HG03442 (cell line): ENCODE data around the gene ITGB1.
"Not testable (repeated sequence)": the region's sequence is repeated elsewhere in the genome, so short reads cannot be mapped to it uniquely, and the experiment has no call there.

Experiments used
- ATAC-seq: cut with Tn5 transposase; IDR thresholded peaks from one replicate; pipeline ENCODE4 v1.9.1; 2021; ENCODE audit warnings: mild to moderate bottlenecking, moderate library complexity; ENCODE audit not compliant: unreplicated experiment

ITGB1 gene

DNA sequence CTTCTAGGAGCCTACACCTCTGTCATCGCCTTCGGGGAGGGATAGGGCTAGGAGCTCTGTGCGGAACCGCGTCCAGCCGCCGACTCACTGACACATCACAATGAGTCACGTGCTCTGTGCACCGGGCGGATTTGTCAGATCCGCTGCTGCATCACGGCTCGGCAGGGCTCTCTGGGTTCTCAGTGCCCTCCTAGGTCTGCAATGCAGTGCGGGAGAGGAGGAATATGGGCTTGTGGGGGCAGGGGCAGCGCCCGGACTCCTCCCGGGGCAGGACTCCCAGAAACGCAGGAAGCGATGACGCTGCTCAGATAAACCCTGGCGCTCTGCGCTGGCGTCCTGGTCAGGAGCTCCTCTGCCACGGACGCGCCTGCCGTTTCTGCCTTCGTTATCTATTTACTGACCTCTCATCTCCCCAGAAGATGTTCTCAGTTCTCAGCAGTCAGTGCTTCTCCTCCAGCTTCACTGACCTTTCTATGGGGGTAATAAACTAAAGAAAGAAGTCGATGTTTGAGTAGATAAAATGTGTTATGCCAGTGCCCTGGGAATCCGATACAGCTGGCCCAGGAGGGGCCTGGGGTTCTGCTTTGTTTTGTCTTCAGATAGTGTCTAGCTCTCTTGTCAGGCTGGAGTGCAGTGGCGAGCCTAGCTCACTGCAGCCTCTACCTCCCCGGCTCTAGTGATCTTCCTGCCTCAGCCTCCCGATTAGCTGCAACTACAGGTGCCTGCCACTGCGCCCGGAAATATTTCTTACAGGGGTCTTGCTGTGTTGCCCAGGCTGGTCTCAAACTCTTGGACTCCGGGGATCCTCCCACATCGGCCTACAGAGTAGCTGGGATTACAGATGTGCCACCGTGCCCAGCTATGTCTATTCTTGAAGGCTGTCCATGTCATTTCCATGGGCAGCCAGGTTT, 22.8 kb upstream of the ITGB1 start:
- ATAC-seq = peak; percentile 97

DNA sequence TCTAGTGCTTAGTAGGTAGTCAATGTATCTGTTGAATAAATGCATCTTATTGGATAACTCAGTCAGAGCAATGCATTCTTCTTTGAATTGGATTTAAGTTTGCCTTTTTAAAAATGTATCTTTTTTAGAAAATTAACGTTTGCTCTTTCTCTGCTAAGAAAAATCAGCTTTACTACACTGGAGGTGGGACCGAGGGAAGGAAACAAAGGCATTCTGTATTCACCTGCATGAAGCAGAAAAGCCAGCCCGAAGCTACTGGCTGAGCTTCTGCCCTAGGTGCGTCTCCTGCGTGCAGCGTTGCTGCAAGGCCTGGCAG, 22.2 kb upstream of the ITGB1 start:
- ATAC-seq = no peak

DNA sequence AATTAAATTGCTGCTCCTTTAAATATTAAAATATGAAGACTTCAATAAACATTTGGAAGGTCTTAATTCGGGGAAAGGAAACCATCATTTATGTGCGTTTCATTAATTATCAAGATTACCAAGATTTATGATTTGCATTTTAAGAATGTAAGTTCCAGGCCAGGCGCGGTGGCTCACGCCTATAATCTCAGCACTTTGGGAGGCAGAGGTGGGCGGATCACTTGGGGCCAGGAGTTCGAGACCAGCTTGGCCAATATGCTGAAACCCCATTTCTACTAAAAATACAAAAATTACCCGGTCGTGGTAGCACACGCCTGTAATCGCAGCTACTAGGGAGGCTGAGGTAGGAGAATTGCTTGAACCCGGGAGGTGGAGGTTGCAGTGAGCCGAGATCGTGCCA, 21.7 kb upstream of the ITGB1 start:
- ATAC-seq = not testable (repeated sequence)

DNA sequence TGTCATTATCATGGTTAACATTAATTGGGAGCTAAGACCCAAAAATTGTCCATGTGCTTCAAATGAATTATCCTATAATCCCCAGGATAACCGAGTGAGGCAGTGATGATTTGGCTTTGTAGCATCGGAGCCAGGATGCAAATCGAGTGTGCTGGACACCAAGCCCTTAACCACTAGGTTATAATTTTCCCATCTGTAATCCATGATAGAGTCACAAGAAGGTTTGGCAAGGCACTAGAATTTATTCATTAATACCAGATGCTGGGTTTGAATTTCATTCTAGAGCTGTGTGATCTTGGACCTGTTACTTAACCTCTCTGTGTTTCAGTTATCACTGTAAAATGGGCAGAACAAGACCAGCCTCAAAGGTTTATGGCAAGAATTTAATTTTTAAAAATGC, 21.0 kb upstream of the ITGB1 start:
- no peak for ATAC-seq

DNA sequence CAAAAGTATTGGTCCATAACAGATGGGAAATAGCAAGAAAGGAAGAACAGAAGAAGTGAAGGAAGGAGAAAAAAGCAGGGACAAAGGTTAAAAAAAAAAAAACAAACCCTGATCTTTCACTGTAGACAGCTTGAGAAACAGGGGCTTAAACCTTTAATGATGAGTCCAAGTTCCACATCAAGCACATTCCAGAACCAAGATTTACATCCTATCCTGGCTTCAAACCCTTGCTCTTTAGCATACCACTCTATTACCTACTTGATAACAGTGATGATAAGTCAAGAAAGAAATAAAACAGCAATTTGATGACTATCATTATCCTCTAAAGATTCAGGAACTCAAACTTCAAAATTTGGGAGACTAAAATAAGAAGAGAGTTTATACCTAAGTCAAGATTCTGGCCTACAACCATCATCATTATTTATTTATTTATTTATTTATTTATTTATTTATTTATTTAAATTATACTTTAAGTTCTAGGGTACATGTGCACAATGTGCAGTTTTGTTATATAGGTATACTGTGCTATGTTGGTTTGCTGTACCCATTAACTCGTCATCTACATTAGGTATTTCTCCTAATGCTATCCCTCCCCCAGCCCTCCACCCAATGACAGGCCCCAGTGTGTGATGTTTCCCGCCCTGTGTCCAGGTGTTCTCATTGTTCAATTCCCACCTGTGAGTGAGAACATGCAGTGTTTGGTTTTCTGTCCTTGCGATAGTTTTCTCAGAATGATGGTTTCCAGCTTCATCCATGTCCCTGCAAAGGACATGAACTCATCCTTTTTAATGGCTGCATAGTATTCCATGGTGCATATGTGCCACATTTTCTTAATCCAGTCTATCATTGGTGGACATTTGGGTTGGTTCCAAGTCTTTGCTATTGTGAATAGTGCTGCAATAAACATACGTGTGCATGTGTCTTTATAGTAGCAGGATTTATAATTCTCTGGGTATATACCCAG, 20.1 kb upstream of the ITGB1 start:
- not testable (repeated sequence) for ATAC-seq

DNA sequence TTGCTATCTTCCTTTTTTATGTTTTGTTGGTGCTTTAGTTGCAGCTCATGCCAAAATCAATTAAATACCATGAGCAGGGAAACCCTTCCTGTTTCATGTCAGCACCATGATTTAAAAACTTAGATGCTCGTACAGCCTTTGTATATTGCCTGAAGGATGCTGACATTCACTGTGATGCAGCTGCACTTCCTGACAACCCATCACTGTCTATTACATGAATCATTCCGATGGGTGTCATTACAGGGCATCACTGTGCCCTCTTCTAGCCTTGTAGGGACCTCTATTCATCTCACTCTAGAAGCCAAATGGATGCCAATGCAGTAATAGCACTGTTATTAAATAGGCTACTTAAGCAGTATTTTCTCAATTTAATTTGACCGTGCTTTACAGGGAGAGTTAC, 18.3 kb upstream of the ITGB1 start:
- no peak for ATAC-seq

DNA sequence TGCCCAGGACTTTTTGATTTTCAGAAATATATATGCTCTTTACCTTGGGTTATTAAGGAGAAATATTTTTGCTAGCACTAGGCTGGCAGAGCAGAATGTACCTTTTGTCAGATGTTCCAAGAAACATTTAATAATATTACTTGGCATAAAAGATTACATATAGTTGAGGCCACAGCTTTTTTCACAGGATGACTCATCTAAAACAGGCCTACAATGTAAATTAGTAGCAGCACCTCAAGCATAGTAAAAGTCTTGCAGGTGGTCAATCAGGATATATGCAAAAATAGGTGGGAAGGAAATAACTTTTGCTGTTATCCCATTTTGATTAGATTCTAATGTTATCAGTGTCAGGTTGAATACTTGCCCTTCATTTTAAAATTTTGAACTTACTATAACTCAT, 14.9 kb upstream of the ITGB1 start:
- ATAC-seq = no peak

DNA sequence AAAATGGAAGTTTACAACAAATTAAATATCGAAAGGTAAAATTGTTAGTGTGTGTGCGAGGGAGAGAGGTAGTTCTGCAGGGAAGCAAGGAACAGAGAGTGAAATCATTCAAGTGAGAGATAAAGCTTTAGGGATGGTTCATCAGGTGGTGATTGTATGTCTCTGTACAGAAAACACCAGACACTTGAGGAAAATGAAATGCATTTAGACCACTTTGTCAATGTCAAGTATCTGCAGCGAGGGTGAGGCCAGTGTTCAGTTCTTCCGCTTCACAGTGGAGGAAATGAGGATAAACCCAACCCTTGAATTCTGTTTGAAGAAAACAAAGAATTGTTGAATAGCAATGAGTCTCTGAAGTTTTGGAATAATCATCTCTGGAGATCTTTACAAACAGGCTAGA, 14.4 kb upstream of the ITGB1 start:
- no peak for ATAC-seq

DNA sequence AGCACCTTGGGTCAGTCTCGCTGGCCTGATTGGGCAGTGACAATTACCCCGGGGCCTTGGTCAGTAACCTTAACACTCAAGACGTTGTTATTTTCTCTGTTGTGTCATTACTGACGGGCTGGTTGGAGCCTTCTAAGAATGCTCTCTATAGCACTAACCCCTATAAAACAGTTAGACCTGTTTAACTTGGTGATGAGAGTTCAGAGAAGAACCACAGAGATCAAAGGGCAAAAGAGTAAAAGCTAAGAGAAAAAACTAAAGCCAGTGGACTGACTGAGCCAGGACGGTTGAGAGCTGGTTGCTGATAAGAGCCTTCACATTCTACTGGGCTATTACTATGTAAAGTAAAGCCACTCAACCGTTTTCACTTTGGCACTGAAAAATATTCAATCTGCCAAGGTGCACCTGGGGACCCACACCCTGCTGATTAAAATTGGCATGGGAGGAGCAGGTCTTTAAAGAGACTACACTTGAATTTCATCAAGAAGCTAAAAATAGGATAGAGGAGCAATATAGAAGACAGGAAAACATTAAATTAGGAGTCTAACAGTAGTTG, 13.6 kb upstream of the ITGB1 start:
- no peak for ATAC-seq

DNA sequence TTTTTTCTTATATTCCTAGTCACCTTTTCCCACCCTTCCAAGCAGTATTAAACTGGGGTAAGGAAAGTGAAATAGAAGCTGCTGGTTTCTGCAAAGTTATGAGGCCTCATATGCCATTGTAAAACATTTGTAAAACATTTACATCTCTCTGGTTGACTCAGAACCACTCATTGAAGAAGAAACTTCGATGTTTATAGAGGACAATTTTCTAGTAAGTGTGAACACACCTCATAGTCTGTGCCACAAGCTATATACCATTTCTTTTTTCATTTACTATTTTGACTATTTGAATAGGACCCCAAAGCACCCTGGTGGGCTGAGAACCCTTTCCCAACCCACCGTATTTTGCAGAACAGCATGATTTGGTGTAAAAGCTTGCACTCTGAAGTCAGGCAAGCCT, 12.9 kb upstream of the ITGB1 start:
- peak; percentile 83 for ATAC-seq

DNA sequence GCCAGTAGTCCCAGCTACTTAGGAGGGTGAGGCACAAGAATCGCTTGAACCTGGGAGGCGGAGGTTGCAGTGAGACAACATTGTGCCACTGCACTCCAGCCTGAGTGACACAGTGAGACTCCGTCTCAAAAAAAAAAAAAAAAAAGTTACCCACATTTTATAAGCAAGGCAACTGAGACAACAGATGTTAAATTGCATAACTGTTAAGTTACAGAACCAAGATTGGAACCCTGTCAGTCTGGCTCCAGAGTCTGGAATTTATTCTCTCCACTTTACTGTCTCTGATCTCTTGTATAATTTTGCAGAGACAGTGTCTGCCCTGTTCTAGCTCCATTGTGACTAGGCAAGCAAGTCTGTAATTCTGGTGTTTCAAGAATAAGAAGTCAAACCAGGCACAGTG, 6.2 kb upstream of the ITGB1 start:
- ATAC-seq = no peak

DNA sequence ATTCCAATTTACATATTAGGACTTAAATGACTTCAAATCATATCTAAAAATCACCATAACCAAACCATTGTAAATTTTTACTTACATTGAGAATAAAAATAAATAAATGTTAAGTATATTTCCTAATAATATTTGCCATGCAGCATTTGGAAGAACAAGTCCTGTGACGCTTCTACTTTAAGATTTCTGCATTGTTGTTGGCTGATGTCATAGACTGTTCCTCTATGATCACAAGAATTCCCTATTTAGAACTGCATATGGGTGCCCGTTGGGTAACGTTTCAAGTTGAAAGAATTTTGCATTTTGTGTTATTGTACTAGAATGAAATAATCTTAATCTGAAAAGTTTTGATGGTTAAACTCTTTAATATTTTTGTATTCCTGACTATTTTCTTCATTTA, 5.1 kb upstream of the ITGB1 start:
- no peak for ATAC-seq

DNA sequence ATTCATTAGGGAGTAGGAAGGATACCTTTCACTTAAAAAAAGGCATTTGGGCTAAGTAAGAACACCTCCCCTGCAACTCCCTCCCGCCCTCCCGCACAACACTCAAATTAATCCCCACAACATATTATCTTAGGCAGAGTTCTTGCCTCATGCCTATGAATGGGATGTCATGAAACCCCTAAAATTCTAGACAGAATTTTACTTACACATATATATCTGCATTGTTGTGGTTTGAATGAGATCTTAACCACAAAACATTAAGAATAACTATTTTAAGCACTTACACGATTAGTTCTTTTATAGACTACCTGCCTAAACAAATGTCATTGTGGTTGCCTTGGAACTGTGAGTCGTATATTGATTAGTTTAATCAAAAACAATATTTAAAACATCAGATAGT, 4.5 kb upstream of the ITGB1 start:
- no peak for ATAC-seq

DNA sequence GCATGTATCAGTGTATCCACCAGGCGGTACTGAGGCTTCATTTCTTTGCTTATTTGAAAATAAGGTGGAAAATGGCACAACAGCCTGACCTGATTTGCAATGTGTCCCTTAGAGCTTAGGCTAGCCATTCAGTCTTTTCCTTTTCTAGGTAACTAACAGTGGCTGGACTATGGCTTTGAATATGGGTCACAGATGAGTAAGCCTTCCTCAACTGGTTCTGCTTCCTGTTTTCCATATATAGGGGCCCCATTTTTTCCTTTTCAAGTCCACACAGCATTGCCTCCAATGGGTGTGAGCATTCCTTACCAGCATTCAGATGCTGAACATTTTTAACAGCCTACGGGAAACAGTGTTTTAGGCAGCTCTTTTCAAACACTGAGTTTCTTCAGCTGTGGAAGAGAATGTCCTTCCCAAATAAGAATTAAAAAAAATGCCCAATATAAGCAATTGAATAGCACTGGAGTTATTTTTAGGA, 3.9 kb upstream of the ITGB1 start:
- ATAC-seq = no peak

DNA sequence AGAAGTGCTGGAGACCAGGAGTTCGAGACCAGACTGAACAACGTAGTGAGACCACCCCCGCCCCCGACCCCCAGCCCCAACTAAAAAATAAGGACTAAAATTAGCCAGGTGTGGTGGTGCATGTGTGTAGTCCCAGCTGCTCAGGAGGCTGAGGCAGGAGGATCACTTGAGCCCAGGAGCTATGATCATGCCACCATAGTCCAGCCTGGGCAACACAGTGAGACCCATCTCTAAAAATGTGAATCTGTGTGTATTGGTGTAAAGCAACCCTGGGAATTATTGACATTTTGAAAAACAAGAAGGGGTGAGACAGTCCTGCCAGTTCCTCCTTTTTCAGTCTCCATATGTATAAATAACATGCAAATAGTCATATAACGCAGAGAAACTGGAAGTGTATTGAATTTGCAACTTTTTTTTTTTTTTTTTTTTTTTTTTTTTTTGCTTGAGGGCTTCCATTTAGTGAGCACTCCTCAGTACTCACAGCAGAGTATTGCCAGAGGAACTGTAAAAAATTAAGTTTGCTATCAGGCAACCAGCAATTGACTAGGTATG, 3.4 kb upstream of the ITGB1 start:
- ATAC-seq = no peak

DNA sequence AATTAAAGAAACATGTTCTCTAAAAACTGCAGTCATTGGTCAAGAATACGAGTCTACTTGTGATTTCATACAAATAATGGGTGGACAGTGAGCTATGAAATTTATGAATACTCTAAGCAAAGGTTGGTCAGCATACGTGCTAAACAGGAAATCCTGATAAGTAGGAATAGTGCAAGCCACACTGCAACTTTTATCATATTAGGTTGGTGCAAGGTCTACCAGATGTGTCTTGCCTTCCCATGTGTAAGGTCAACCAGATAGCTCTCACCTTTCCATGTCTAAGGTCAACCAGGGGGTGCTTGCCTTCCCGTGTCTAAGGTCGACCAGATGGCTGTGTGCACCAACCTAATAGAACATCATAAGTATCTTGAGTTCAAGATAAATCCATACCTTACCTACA, 2.0 kb upstream of the ITGB1 start:
- ATAC-seq = no peak

DNA sequence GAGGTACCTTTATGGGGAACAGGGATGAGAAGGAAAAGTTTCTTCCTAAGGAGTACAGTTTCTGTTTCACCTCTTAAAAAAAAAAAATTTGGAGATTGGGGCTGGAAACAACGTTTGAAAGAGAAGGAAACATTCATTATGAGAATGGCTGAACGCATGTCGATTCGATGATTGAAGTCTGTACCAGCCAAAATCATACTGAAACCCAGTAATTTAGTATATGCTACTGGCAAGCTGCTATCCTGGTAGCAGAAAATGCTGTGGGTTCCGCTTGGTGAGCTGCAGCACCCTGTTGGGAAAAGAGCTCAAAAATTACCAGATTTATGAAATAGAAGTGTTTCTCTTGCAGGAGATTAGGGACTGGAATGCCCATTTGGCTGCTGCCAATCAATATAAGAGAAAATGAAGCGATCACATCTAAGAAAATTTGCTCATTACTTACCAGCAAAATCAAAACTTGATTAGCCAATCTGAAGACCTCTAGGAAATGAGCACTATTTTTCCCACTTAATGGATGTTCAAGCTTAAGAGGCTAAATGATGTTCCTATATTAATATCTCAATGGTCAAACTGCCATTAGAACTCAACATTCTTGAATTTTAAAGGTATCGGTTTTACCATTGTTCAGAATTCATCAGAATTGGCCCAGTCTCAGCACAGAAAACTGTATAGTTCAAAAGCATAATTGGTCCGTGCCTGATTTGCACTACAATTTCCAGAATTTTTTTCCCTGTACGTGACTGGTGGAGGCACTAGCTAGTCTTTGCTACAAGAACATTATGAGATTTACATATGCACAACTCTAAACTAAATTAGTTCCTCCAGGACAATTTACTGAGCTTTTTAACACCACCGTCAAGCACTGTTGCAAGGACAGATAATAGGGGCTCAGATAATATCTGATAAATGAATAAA, 1.2 kb upstream of the ITGB1 start:
- ATAC-seq = peak; percentile 33

DNA sequence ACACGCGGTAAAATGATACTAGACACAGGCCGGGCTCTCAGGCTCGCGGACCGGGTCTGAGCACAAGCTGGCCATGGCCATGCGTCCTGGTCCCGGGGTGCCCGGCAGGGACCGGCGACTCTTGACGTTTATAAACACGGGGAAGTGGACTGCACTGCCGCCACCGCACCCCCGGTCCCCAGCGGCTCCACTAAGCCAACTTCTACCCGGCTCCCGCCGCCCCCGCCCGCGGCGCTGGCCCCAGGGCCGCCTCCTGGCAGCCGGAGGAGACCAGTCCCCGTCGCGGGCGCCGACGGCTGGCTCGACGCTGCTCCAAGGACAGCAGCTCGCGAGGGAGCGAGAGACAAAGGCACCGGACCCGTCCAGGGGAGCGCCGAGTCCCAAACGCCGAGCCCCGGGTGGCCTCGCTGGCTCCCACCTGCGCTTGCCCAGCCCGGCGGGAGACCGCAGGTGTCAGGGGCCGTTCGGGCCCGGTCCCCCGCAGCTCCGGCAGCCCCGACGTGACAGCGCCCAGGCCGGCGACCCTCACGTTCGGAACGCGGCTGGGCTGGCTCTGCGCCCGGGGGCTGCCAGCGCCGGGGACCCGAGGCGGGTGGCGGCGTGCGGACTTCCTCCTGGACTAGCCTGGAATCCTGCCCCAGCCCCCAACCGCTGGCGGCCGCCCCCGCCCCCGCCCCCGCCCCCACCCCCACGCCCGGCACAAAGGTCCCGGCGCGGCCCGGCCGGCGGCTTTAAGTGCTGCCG, 517 bp downstream of the ITGB1 start:
- ATAC-seq = peak; percentile 9

DNA sequence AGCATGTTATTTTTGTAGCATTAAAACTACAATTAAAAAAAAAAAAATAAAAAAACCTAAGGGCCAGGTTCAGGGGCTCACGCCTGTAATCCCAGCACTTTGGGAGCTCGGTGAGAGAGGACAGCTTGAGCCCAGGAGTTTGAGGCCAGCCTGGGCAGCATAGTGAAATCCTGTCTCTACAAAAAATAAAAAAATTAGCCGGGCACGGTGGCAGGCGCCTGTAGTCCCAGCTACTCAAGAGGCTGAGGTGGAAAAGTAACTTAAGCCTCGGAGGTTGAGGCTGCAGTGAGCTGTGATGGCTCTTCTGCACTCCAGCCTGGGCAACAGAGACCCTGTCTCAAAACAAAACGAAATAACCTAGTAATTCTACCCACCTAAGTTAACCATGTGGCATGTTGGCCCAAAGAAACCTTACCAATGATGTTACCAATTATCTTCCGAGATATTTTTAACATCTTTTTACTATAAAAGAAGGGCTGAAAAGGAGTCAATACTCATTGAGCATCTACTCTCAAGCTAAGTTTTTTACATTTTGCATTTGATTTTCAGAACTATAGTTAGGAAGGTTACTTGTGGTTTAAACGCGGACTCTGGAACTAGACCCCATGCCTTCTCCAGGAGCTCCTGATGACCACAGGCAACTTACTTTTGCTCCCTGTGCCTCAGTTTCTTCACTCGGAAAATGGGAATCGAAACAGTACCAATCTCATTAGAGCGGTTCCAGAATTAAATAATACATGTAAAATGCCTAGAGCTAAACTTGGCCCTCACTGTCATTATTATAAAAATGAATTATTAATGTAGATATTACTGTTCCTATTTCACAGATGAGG, 1.4 kb downstream of the ITGB1 start:
- no peak for ATAC-seq
